Measurements from ENCODE around the gene AGPAT3.

DNA sequence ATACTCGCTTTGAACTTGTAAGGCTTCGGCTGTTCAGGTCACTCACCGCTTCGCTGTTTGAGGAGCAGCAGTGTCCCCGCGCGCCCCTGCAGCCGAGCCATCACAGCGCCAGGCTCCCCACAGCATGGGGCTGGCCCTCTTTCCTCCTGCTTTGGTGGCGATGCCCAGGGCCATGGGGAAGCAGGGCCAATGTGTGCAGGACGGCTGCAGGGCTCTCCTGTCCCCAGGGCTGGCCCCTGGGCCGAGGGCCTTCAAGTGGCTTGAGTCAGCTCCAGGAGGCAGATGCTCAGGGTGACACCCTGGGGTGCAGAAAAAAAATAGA is 108.6 kb downstream of the AGPAT3 start:
- TF ChIP-seq, protein P1, sequence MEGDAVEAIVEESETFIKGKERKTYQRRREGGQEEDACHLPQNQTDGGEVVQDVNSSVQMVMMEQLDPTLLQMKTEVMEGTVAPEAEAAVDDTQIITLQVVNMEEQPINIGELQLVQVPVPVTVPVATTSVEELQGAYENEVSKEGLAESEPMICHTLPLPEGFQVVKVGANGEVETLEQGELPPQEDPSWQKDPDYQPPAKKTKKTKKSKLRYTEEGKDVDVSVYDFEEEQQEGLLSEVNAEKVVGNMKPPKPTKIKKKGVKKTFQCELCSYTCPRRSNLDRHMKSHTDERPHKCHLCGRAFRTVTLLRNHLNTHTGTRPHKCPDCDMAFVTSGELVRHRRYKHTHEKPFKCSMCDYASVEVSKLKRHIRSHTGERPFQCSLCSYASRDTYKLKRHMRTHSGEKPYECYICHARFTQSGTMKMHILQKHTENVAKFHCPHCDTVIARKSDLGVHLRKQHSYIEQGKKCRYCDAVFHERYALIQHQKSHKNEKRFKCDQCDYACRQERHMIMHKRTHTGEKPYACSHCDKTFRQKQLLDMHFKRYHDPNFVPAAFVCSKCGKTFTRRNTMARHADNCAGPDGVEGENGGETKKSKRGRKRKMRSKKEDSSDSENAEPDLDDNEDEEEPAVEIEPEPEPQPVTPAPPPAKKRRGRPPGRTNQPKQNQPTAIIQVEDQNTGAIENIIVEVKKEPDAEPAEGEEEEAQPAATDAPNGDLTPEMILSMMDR (IDR thresholded peaks at IDR 0.05): no peak
- TF ChIP-seq EP300 (IDR thresholded peaks at IDR 0.05) (no peak), POLR2AphosphoS5 (IDR thresholded peaks at IDR 0.05) (no peak)

Data from upper lobe of left lung (tissue), 4 donors.